Endothelial cell of umbilical vein (primary cell): ENCODE data around the gene ENG.

Experiments
- GATA2 ChIP-seq: IDR thresholded peaks from 2 replicates; pipeline ENCODE4 v1.7.0; 2011; ENCODE audit warnings: low read depth, mild to moderate bottlenecking, moderate library complexity, mixed read lengths, low read length; ENCODE audit not compliant: insufficient read length, insufficient read depth
- TF ChIP-seq, protein P1 (sequence below): IDR thresholded peaks from 2 replicates; pipeline ENCODE4 v1.6.1; 2011; ENCODE audit not compliant: insufficient read depth, insufficient read length
- TF ChIP-seq, protein P2 (sequence below), 2 donors: IDR thresholded peaks; 1 replicate in 1 of 2; 2 replicates in 1 of 2; pipeline ENCODE4 v1.5.1; 2011; ENCODE audit warnings: low read length in 2 of 2, mild to moderate bottlenecking in 2 of 2, moderate library complexity in 2 of 2, control low read depth in 1 of 2, inconsistent platforms in 1 of 2, low read depth in 1 of 2; ENCODE audit not compliant: insufficient read depth in 1 of 2; ENCODE audit errors: extremely low read depth in 1 of 2

DNA sequence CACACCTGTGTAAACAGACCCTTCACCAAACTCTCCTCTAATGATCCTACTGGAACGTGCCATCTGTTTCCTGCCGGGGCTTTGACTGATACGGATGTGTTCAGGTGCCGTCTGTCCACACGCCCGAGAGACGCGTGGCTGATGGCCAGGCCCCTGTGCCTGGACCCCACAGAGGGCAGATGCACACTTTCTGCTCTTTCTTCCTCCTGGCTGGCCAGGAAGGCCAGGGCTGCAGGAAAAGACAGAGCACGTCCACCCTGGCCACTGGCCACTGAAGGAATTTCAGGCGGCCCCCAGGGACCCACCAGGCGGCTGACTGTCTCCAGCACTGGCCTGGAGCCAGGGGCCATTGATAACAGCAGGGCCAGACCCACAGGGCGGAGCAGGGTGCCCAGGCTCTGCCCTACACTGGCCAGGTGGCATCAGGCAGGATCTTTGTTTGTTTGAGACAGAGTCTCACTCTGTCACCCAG lies 3.6 kb upstream of the ENG start:
- TF ChIP-seq, protein P1, sequence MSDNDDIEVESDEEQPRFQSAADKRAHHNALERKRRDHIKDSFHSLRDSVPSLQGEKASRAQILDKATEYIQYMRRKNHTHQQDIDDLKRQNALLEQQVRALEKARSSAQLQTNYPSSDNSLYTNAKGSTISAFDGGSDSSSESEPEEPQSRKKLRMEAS = no peak
- TF ChIP-seq, protein P2, sequence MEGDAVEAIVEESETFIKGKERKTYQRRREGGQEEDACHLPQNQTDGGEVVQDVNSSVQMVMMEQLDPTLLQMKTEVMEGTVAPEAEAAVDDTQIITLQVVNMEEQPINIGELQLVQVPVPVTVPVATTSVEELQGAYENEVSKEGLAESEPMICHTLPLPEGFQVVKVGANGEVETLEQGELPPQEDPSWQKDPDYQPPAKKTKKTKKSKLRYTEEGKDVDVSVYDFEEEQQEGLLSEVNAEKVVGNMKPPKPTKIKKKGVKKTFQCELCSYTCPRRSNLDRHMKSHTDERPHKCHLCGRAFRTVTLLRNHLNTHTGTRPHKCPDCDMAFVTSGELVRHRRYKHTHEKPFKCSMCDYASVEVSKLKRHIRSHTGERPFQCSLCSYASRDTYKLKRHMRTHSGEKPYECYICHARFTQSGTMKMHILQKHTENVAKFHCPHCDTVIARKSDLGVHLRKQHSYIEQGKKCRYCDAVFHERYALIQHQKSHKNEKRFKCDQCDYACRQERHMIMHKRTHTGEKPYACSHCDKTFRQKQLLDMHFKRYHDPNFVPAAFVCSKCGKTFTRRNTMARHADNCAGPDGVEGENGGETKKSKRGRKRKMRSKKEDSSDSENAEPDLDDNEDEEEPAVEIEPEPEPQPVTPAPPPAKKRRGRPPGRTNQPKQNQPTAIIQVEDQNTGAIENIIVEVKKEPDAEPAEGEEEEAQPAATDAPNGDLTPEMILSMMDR (IDR thresholded peaks at IDR 0.05; ENCODE audit: extremely low read depth in 1 of 2, insufficient read depth in 1 of 2, low read depth in 1 of 2, low read length in 2 of 2) = no peak
- TF ChIP-seq GATA2 = no peak
